Right ventricle myocardium superior (tissue), 1 donor: Measurements from ENCODE around the gene MROH8. TPM values are rescaled to one million over a fixed set of nuclear protein-coding genes. Genes with fewer than 3 reads are reported as not detected.

Source experiments
- ATAC-seq: fragments of 200-7000 bp; cut with Tn5 transposase; one replicate; pipeline ENCODE4 v1.9.1; 2020; ENCODE audit warnings: mild to moderate bottlenecking; ENCODE audit not compliant: poor library complexity
- DNase-seq: peaks from one replicate; pipeline ENCODE4 v3.0.0-alpha.2; 2020
- intact Hi-C: fragments of 100-400 bp; cut with DNase I; formaldehyde crosslinking; loops from one replicate; pipeline ENCODE4 v1.11.2; 2022
- long read RNA-seq: library from polyadenylated mRNA; unstranded; transcript quantifications from one replicate; pipeline ENCODE4 v2.0.0, GENCODE V29; 2021
- total RNA-seq: library from RNA; stranded (reverse); fragmentation: NEBNext Ultra II Directional; extraction: Animal tissue kit (Norgen Biotek cat#: 25700); gene quantifications from one replicate; pipeline ENCODE4 v1.2.1, GENCODE V29; 2021
- donor health status: DM: no; HTN: yes; CAD: no; lungs with severe emphysema.

The MROH8 gene
- 3.8 TPM for total RNA-seq
- long read RNA-seq, partial matches to known transcripts, result 1 of 5 reads
- long read RNA-seq, other reads (novel, unspliced or antisense), result 4 of 5 reads

- DNase-seq (peak; percentile 99), ATAC-seq (peak; percentile 99)
- intact Hi-C loops, result no loop called here
These were observed at the start of gene MROH8, which contains the start of gene RPN2 for GRCh38 chr20:37178839-37179682. Gene MROH8 (minus strand): TSS chr20:37179548. Gene RPN2 (plus strand): TSS chr20:37179330. CDS start chr20:37179357, 27 bp downstream.

DNA sequence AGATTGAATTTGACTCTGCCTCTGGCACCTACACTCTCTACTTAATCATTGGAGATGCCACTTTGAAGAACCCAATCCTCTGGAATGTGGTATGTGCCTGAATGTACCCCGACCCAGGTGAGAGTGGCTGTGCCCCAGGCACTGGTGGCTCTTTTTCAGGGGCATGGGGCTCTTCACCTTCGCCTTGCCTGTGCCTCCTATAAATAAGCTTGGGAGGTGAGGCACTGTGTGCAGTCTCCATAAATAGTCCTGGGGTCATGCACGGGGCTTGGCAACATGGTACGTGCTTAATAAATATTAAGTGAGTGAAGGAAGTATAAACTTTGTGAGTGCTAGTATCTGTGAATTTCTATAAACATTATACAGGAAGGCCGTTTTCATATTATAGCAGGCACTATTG is 49.3 kb upstream of the MROH8 start:
- DNase-seq (peak; percentile 47), ATAC-seq (peak; percentile 83)
- intact Hi-C loops, result no loop called here

DNA sequence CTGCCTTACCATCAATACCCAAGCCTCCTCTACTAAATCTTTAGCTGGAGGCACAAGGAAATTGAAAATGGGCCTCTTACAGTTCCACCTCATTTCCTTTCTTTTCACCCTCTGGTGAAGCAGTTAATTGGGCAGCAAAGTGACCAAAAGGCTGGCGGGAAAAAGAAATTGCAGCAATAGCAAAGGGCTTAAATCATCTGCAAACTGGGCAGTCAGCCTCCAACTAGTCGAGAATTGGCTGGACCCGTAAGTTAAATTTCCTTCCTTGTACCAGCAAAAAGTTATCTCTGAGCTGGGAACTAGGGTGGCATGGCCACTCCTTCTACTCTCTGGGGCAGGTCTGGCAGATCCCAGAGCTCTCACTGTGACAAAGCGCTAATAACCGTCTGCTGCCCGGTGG is 48.7 kb upstream of the MROH8 start:
- intact Hi-C loops, result no loop called here

GRCh38 chr20:37226889-37227288 is 47.5 kb upstream of the MROH8 start:
- peak; percentile 76 for DNase-seq
- peak; percentile 65 for ATAC-seq
- intact Hi-C loops, result no loop called here

More for the DNA sequence above, 48.7 kb upstream of the MROH8 start:
- DNase-seq, result no peak
- peak; percentile 49 for ATAC-seq

DNA sequence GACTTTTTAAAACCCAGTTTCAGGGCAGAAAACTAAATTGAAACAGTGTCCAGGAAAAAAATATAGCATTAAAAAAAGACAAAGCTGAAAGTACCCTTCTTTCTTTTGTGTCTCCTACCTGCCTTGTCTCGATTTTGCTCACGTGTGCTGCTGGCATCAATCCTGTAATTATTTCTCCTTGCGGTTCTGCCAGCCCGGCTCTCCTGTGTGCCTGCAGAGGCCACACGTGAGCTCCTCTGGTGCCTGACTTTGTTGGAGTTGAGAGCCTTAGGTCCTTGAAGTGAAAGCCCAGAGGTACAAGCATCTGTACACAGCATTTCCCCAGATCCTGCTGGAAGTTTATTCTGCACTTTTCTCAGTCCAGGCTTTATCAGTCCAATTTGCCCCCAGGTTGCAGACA is 45.8 kb upstream of the MROH8 start:
- ATAC-seq (no peak), DNase-seq (no peak)
- intact Hi-C loops, result no loop called here

GRCh38 chr20:37223053-37223452 is 43.7 kb upstream of the MROH8 start:
- DNase-seq (no peak), ATAC-seq (peak; percentile 36)
- intact Hi-C loops, result no loop called here

DNA sequence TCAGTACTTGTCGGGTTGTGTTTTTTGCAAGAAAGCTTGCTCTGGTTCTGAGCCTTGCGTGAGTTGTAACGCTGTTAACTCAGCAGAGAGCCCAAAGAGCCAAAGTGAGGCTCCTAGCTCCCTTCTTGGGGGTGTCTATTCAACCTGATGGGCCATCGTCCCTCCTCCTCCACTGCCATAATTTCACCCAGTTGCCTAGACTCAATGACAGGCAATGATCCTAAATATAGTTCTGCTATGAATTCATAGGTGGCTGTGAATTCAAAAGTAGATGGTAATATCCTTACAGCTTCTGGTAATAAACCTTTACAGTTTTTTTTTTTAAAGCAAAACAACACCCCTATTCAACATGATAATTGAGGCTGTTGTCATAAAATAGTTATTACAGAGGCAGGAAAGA is 42.7 kb upstream of the MROH8 start:
- DNase-seq (no peak), ATAC-seq (no peak)
- intact Hi-C loops, result no loop called here

GRCh38 chr20:37220731-37221130 is 41.4 kb upstream of the MROH8 start:
- intact Hi-C loops, result no loop called here
- DNase-seq (no peak), ATAC-seq (no peak)

GRCh38 chr20:37219751-37220668 is 40.7 kb upstream of the MROH8 start:
- intact Hi-C loops, result no loop called here
- no peak for ATAC-seq
- no peak for DNase-seq

- ATAC-seq (no peak), DNase-seq (no peak)
- intact Hi-C loops, result no loop called here
These were observed 39.6 kb upstream of the MROH8 start for GRCh38 chr20:37218976-37219375.

- intact Hi-C loops, result no loop called here
- ATAC-seq (no peak), DNase-seq (no peak)
These were observed 39.1 kb upstream of the MROH8 start for GRCh38 chr20:37218441-37218840.

- ATAC-seq, result no peak
- DNase-seq, result no peak
- intact Hi-C loops, result no loop called here
These were observed 30.4 kb upstream of the MROH8 start for GRCh38 chr20:37209661-37210314.

- no peak for ATAC-seq
- intact Hi-C loops, result no loop called here
- no peak for DNase-seq
These were observed 29.8 kb upstream of the MROH8 start for GRCh38 chr20:37209193-37209592.

- intact Hi-C loops, result no loop called here
- no peak for ATAC-seq
These were observed 27.8 kb upstream of the MROH8 start for GRCh38 chr20:37207171-37207570.

DNA sequence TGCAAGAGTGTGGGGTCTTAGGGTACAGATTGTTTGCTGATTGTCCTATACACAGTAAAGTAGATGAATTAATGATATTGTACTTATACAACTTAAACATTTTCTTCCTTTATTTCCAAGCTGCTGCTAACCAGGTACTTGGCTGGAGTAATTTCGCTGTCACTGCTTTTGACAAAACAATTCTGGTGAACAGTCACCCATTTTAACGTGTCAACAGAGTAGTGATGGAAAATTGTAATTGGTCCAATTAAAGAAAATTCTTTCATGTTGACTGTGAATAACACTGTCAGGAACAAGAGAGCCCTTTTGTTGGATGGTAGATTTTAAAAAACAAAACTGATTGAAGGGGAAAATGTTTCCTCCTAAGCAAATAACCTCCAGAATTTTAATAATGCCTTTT is 26.4 kb upstream of the MROH8 start:
- intact Hi-C loops, result no loop called here
- ATAC-seq (no peak), DNase-seq (no peak)

More at GRCh38 chr20:37207171-37207570, 27.8 kb upstream of the MROH8 start:
- DNase-seq, result no peak

GRCh38 chr20:37205130-37205529 is 25.8 kb upstream of the MROH8 start:
- intact Hi-C loops, result no loop called here
- ATAC-seq (no peak), DNase-seq (no peak)

GRCh38 chr20:37204056-37204455 is 24.7 kb upstream of the MROH8 start:
- no peak for ATAC-seq
- intact Hi-C loops, result no loop called here
- no peak for DNase-seq

GRCh38 chr20:37202267-37202943 is 23.1 kb upstream of the MROH8 start:
- ATAC-seq, result peak; percentile 53
- intact Hi-C loops, result no loop called here
- DNase-seq, result no peak

GRCh38 chr20:37201827-37202162 is 22.4 kb upstream of the MROH8 start:
- no peak for ATAC-seq
- intact Hi-C loops, result no loop called here
- DNase-seq, result no peak
